ENCODE measurements around the gene NKX2-4. TPM values are rescaled to one million over a fixed set of nuclear protein-coding genes. Genes with fewer than 3 reads are reported as not detected.

NKX2-4 gene
- total RNA-seq, 2 donors from 2014 or later, result not detected

DNA sequence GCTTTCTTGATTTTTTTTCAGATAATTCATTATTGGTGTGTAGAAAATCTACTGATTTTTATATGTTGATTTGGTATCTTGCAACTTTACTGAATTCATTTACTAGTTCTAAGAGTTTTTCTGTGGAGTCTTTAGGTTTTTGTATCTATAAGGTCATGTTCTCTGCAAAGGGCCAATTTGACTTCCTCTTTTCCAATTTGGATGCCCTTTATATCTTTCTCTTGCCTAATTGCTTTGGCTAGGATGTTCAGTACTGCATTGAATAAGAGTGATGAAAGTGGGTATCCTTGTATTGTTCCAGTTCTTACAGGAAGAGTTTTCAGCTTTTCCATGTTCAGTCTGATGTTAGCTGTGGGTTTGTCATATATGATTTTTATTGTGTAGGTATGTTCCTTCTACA lies 14.4 kb upstream of the NKX2-4 start:
- peaks cover 20% of the 10 kb centered on the region for H3K27me3 Mint-ChIP-seq
- ATAC-seq, result no peak

GRCh38 chr20:21399005-21399475 lies 1.7 kb upstream of the NKX2-4 start:
- Mint-ChIP-seq H3K4me3 (no peak overlapping the region), H3K27me3 (peaks cover 64% of the 10 kb centered on the region), H3K4me1 (peaks cover 3% of the 10 kb centered on the region), H3K27ac (no peak overlapping the region), H3K36me3 (ENCODE audit: low read depth) (no peaks in the 10 kb centered on the region)
- ATAC-seq (no peak), DNase-seq (no peak)
- peaks cover 3% of the 10 kb centered on the region for H3K9me3 ChIP-seq (ENCODE audit: control insufficient read depth, low read length, poor library complexity, severe bottlenecking)

More for the DNA sequence above, 14.4 kb upstream of the NKX2-4 start:
- H3K9me3 ChIP-seq (ENCODE audit: control insufficient read depth, low read length, poor library complexity, severe bottlenecking), result no peaks in the 10 kb centered on the region
- Mint-ChIP-seq H3K4me3 (no peak overlapping the region), H3K27ac (no peak overlapping the region), H3K36me3 (ENCODE audit: low read depth) (peaks cover 4% of the 10 kb centered on the region), H3K4me1 (no peaks in the 10 kb centered on the region)
- DNase-seq, result no peak

- peaks cover 3% of the 10 kb centered on the region for H3K4me1 Mint-ChIP-seq
- peak overlapping the region; percentile 34 for H3K27ac Mint-ChIP-seq
- ATAC-seq, result no peak
- H3K36me3 Mint-ChIP-seq (ENCODE audit: low read depth), result no peaks in the 10 kb centered on the region
- peaks cover 3% of the 10 kb centered on the region for H3K9me3 ChIP-seq (ENCODE audit: control insufficient read depth, low read length, poor library complexity, severe bottlenecking)
- no peak for DNase-seq
- peak overlapping the region; percentile 68 for H3K4me3 Mint-ChIP-seq
- H3K27me3 Mint-ChIP-seq, result peaks cover 63% of the 10 kb centered on the region
Observed at GRCh38 chr20:21398109-21399004, 1.0 kb upstream of the NKX2-4 start.

DNA sequence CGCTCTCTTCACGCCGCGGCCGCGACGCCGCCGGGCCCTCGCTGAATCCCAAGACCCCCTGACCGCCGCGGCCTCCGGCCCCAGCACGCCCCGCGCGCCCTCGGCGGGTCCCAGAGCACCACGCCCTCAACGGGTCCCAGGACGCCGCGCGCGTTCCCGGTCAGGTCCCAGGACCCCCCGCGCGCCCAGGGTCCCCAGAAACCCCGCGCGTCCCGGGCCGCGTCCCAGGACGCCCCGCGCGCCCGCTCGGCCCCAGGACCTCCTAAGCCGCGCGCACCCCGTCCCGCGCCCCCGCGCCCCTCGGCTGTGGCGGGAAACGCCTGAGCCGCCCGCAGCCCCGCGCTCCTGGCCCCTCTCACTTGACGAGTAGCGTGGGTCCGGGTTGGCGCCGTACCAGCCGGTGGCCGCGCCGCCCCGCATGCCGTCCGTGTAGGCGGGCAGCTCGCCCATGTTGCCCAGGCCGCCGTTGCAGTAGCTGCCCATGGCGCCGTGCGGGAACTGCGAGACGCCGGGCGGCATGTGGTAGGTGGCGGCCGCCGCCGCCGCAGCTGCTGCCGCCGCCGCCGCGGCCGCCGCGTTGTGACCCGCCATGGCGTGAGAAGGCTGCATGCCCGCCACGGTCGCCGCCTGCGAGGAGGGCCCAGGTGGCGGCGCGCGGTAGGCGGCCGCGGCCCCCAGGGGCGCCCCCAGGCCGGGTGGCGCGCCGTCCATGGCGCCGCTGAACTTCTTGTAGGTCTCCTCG lies 556 bp downstream of the NKX2-4 start:
- Mint-ChIP-seq H3K4me3 (peak overlapping the region; percentile 68), H3K27me3 (peaks cover 65% of the 10 kb centered on the region), H3K36me3 (ENCODE audit: low read depth) (peaks cover 2% of the 10 kb centered on the region), H3K4me1 (peaks cover 8% of the 10 kb centered on the region), H3K27ac (no peak overlapping the region)
- DNase-seq (peak in 1 of 3 donors; percentile 14), ATAC-seq (peak; percentile 22)
- peaks cover 9% of the 10 kb centered on the region for H3K9me3 ChIP-seq (ENCODE audit: control insufficient read depth, low read length, poor library complexity, severe bottlenecking)

- peak; percentile 84 for ATAC-seq
Observed at GRCh38 chr20:21395666-21396598, 1.4 kb downstream of the NKX2-4 start.

DNA sequence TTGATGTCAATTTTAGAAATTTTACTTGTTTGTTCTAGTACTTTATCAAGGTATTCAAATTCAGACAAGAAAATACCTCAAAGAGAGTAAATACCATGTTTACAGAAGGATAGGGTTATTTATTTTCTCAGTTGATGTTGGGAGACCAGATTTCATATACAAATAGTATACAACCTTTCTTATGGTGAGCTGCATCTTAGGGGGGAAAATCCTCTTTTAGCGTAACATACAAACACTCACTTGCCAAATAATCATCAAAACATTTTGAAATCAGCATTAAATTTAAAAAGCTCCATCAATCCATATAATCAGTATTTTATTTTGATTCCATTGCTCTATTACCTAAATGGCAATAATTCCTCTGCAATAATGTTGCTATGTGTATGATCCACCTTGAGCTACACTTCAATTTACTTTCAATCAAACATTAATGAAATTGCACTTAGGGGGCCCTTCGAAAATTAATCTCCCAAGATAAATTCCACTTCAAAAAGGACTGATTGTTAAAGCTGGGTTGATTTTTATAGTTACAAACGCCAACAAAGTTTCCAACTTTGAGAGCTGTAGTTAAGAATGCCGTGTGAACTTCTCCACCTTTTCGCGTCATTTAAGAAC lies 2.2 kb downstream of the NKX2-4 start:
- peak overlapping the region; percentile 29 for H3K27ac Mint-ChIP-seq
- peak overlapping the region; percentile 77 for H3K4me3 Mint-ChIP-seq
- peaks cover 58% of the 10 kb centered on the region for H3K27me3 Mint-ChIP-seq
- DNase-seq (no peak), ATAC-seq (no peak)
- peaks cover 4% of the 10 kb centered on the region for H3K36me3 Mint-ChIP-seq (ENCODE audit: low read depth)
- peaks cover 13% of the 10 kb centered on the region for H3K4me1 Mint-ChIP-seq
- H3K9me3 ChIP-seq (ENCODE audit: control insufficient read depth, low read length, poor library complexity, severe bottlenecking), result peaks cover 9% of the 10 kb centered on the region

More at GRCh38 chr20:21395666-21396598, 1.4 kb downstream of the NKX2-4 start:
- H3K9me3 ChIP-seq (ENCODE audit: control insufficient read depth, low read length, poor library complexity, severe bottlenecking), result peaks cover 9% of the 10 kb centered on the region
- peak; percentile 17 to 26 (median 25) for DNase-seq
- Mint-ChIP-seq H3K4me1 (peaks cover 13% of the 10 kb centered on the region), H3K27me3 (peaks cover 61% of the 10 kb centered on the region), H3K36me3 (ENCODE audit: low read depth) (peaks cover 4% of the 10 kb centered on the region), H3K27ac (peak overlapping the region; percentile 29), H3K4me3 (peak overlapping the region; percentile 77)

DNA sequence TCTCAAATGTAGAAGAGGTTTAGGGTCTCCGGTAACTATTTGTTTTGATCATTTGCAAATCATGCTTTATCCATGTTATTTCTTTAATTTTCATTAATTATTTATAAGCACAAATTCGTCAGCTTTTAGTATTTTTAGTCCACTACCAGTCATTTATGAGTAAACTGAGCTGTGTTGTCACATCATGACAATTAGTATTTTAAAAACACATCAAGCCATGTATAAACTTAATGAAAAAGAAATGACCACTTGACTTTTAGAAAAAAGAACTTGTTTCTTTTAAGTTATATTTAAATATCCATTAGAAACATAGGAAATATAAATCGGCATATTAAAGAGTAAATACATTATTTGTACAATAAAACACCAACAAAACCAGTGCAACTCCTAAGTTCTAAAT lies 2.8 kb downstream of the NKX2-4 start:
- Mint-ChIP-seq H3K27me3 (peaks cover 56% of the 10 kb centered on the region), H3K4me1 (peaks cover 13% of the 10 kb centered on the region), H3K27ac (no peak overlapping the region), H3K4me3 (no peak overlapping the region), H3K36me3 (ENCODE audit: low read depth) (peaks cover 4% of the 10 kb centered on the region)
- ATAC-seq (no peak), DNase-seq (no peak)
- peaks cover 9% of the 10 kb centered on the region for H3K9me3 ChIP-seq (ENCODE audit: control insufficient read depth, low read length, poor library complexity, severe bottlenecking)

GRCh38 chr20:21393816-21394519 lies 3.4 kb downstream of the NKX2-4 start:
- peaks cover 9% of the 10 kb centered on the region for H3K9me3 ChIP-seq (ENCODE audit: control insufficient read depth, low read length, poor library complexity, severe bottlenecking)
- Mint-ChIP-seq H3K4me3 (no peak overlapping the region), H3K27ac (no peak overlapping the region), H3K4me1 (peaks cover 13% of the 10 kb centered on the region), H3K36me3 (ENCODE audit: low read depth) (peaks cover 4% of the 10 kb centered on the region), H3K27me3 (peaks cover 50% of the 10 kb centered on the region)
- no peak for ATAC-seq
- no peak for DNase-seq

DNA sequence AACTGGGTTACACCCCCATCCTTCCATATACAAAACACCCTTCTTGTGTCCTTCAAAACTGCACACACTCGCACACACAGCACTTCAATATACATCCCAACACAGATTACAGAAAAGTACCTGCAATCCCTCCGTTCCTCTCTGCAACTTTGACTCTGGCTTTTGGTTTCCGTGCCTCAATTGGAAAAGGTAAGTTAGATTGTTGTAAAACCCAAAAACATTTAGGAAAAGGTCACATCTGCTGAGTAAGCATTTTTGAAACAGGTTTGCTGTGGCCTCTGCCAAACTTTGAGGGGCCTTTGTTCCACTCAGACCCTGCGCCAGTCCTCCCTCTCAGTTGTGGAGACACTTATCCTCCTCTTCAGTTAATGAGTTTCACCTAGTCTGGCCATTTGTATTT lies 4.2 kb downstream of the NKX2-4 start:
- Mint-ChIP-seq H3K36me3 (ENCODE audit: low read depth) (peaks cover 4% of the 10 kb centered on the region), H3K27me3 (peaks cover 42% of the 10 kb centered on the region), H3K4me1 (peaks cover 13% of the 10 kb centered on the region), H3K4me3 (no peak overlapping the region), H3K27ac (no peak overlapping the region)
- peaks cover 6% of the 10 kb centered on the region for H3K9me3 ChIP-seq (ENCODE audit: control insufficient read depth, low read length, poor library complexity, severe bottlenecking)
- ATAC-seq (no peak), DNase-seq (no peak)

DNA sequence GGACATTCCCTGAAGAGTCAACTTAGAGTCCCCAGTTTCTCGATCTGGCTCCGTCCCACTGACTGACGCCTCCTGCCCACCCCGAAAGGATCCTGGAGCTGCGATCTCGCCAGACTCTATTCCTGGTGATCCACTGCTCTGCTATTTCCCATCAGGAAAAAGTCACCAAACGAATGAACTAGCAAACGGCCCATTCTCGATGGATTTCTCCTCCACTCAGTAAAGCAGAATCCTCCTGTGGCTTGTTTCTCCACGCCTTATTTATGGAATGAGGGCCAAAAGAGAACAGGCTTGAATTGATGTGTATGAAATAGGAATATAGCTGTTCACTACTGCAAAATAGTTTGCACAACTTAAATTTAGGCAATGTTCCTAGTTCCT lies 5.4 kb downstream of the NKX2-4 start:
- DNase-seq, result no peak
- Mint-ChIP-seq H3K36me3 (ENCODE audit: low read depth) (peaks cover 4% of the 10 kb centered on the region), H3K4me3 (peak overlapping the region; percentile 41), H3K27ac (no peak overlapping the region), H3K27me3 (peaks cover 36% of the 10 kb centered on the region), H3K4me1 (peaks cover 13% of the 10 kb centered on the region)
- no peak for ATAC-seq
- peaks cover 6% of the 10 kb centered on the region for H3K9me3 ChIP-seq (ENCODE audit: control insufficient read depth, low read length, poor library complexity, severe bottlenecking)

GRCh38 chr20:21391185-21391971 lies 5.9 kb downstream of the NKX2-4 start:
- H3K4me1 Mint-ChIP-seq, result peaks cover 13% of the 10 kb centered on the region
- ATAC-seq (peak; percentile 25), DNase-seq (no peak)
- H3K27me3 Mint-ChIP-seq, result peaks cover 36% of the 10 kb centered on the region
- peaks cover 4% of the 10 kb centered on the region for H3K36me3 Mint-ChIP-seq (ENCODE audit: low read depth)
- no peak overlapping the region for H3K4me3 Mint-ChIP-seq
- peaks cover 6% of the 10 kb centered on the region for H3K9me3 ChIP-seq (ENCODE audit: control insufficient read depth, low read length, poor library complexity, severe bottlenecking)
- no peak overlapping the region for H3K27ac Mint-ChIP-seq

All from T-helper 17 cell (primary cell).